ENCODE results near the gene HHAT.

- TF ChIP-seq, protein P1, sequence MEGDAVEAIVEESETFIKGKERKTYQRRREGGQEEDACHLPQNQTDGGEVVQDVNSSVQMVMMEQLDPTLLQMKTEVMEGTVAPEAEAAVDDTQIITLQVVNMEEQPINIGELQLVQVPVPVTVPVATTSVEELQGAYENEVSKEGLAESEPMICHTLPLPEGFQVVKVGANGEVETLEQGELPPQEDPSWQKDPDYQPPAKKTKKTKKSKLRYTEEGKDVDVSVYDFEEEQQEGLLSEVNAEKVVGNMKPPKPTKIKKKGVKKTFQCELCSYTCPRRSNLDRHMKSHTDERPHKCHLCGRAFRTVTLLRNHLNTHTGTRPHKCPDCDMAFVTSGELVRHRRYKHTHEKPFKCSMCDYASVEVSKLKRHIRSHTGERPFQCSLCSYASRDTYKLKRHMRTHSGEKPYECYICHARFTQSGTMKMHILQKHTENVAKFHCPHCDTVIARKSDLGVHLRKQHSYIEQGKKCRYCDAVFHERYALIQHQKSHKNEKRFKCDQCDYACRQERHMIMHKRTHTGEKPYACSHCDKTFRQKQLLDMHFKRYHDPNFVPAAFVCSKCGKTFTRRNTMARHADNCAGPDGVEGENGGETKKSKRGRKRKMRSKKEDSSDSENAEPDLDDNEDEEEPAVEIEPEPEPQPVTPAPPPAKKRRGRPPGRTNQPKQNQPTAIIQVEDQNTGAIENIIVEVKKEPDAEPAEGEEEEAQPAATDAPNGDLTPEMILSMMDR (conservative IDR thresholded peaks at IDR 0.05; ENCODE audit: low read length), result no peak
- no peak for TF ChIP-seq EZH2phosphoT487 (IDR thresholded peaks at IDR 0.05; ENCODE audit: borderline replicate concordance)
Measured at GRCh38 chr1:210366767-210367166, 38.1 kb downstream of the HHAT start.

Data from Loucy (cell line).